GM12878 (cell line): Measurements from ENCODE around the gene KCND3. TPM values are rescaled to one million over a fixed set of nuclear protein-coding genes. Genes with fewer than 3 reads are reported as not detected.

Experiments used
- ATAC-seq: fragments of 200-7000 bp; cut with Tn5 transposase; 3 replicates; pipeline ENCODE4 v1.9.1; 2020; ENCODE audit warnings: mild to moderate bottlenecking, moderate library complexity
- BruUV-seq: library from RNA; stranded (reverse); fragments of 400-500 nt; replicated peaks from 2 replicates; lab custom pipeline; 2021; lab: Mats Ljungman, UMichigan
- CTCF ChIA-PET: fragments of 300-600 bp; sonication (Branson Sonifier 250); formaldehyde crosslinking; extraction: SDS; loops from one replicate; lab custom pipeline; 2021; ENCODE audit warnings: inconsistent platforms; lab: Yijun Ruan, JAX
- POLR2A ChIA-PET: fragments of 350-600 bp; formaldehyde crosslinking; extraction: SDS; loops from one replicate; lab custom pipeline; 2021; ENCODE audit warnings: inconsistent platforms; lab: Charles Lee
- RAD21 ChIA-PET: fragments of 300-600 bp; sonication (Branson Sonifier 250); formaldehyde crosslinking; loops from one replicate; lab custom pipeline; 2023; ENCODE audit warnings: antibody characterized with exemption; ENCODE audit not compliant: unreplicated experiment; lab: Charles Lee
- SMC1A ChIA-PET: fragments of 300-600 bp; sonication (Branson Sonifier 250); formaldehyde crosslinking; loops from one replicate; lab custom pipeline; 2023; ENCODE audit not compliant: unreplicated experiment, uncharacterized antibody; lab: Charles Lee
- DNase-seq: peaks from one replicate; pipeline ENCODE4 v3.0.0-alpha.2; 2011; ENCODE audit warnings: low read depth, low spot score
- FAIRE-seq: peaks from 3 replicates; lab custom pipeline; 2011; peaks lifted over from hg19 to GRCh38; lab: Jason Lieb, UNC
- H2AFZ ChIP-seq: 2 replicates; pipeline ENCODE4 v1.6.0; 2011; ENCODE audit warnings: low read depth, low read length, control low read depth; ENCODE audit not compliant: control insufficient read depth
- H3K27ac ChIP-seq: 2 replicates; pipeline ENCODE4 v1.5.1; 2011; ENCODE audit warnings: control low read depth; ENCODE audit not compliant: control insufficient read depth, insufficient read depth
- H3K27me3 ChIP-seq, 2 experiments: replicated peaks in 1 of 2; 2 replicates each; pipeline versions ENCODE4 v1.6.0 to v1.6.1; 2011; ENCODE audit warnings: low read length in 1 of 2; ENCODE audit not compliant: control insufficient read depth in 2 of 2, insufficient read depth in 2 of 2
- H3K36me3 ChIP-seq, 2 experiments: 2 replicates each; pipeline ENCODE4 v1.5.1; 2011; ENCODE audit warnings: low read length in 1 of 2; ENCODE audit not compliant: control insufficient read depth in 2 of 2, insufficient read depth in 2 of 2
- H3K4me1 ChIP-seq: 2 replicates; pipeline ENCODE4 v1.6.1; 2011; ENCODE audit warnings: mild to moderate bottlenecking, low read length, moderate library complexity, mixed read lengths; ENCODE audit not compliant: control insufficient read depth, insufficient read depth
- H3K4me2 ChIP-seq: 2 replicates; pipeline ENCODE4 v1.6.0; 2011; ENCODE audit warnings: control low read depth; ENCODE audit not compliant: control insufficient read depth, insufficient read depth
- H3K4me3 ChIP-seq: fragments of 200-600 bp; sonication (generic); 2 replicates; pipeline ENCODE4 v1.5.1; 2016
- H3K79me2 ChIP-seq: 2 replicates; pipeline ENCODE4 v1.6.0; 2011; ENCODE audit warnings: low read length; ENCODE audit not compliant: control insufficient read depth, insufficient read depth
- H3K9ac ChIP-seq: 2 replicates; pipeline ENCODE4 v1.8.0; 2011; ENCODE audit warnings: low read length, control low read depth, mixed read lengths; ENCODE audit not compliant: control insufficient read depth, insufficient read depth
- H3K9me3 ChIP-seq: replicated peaks from 3 replicates; pipeline ENCODE4 v1.5.1; 2011; ENCODE audit warnings: mild to moderate bottlenecking, low read length; ENCODE audit not compliant: control insufficient read depth, insufficient read depth
- H4K20me1 ChIP-seq: 2 replicates; pipeline ENCODE4 v1.6.0; 2011; ENCODE audit not compliant: control insufficient read depth, insufficient read depth
- ASH2L ChIP-seq: fragments of 300-600, 200-600 bp; sonication (generic); IDR thresholded peaks from 2 replicates; pipeline ENCODE4 v1.6.1; 2017; ENCODE audit warnings: low read depth, mild to moderate bottlenecking, borderline replicate concordance
- BCL11A ChIP-seq: IDR thresholded peaks from 2 replicates; pipeline ENCODE4 v1.6.1; 2011; ENCODE audit warnings: low read depth, low read length
- CREB1 ChIP-seq: IDR thresholded peaks from 2 replicates; pipeline ENCODE4 v1.6.1; 2012; ENCODE audit warnings: low read depth, mild to moderate bottlenecking, inconsistent platforms
- GABPA ChIP-seq: IDR thresholded peaks from 2 replicates; pipeline ENCODE4 v1.6.1; 2014; ENCODE audit warnings: antibody characterized with exemption, low read depth, mild to moderate bottlenecking, inconsistent platforms
- NBN ChIP-seq: fragments of 450-650 bp; IDR thresholded peaks from 2 replicates; pipeline ENCODE4 v1.6.1; 2016
- RAD51 ChIP-seq: fragments of 450-650 bp; IDR thresholded peaks from 2 replicates; pipeline ENCODE4 v1.6.1; 2016; ENCODE audit warnings: moderate library complexity, mild to moderate bottlenecking, inconsistent platforms
- SIX5 ChIP-seq: IDR thresholded peaks from 2 replicates; pipeline ENCODE4 v1.6.1; 2011; ENCODE audit warnings: mild to moderate bottlenecking, low read depth, low read length, moderate library complexity; ENCODE audit not compliant: severe bottlenecking
- SPI1 ChIP-seq: IDR thresholded peaks from 2 replicates; pipeline ENCODE4 v1.6.1; 2011; ENCODE audit warnings: low read depth, mild to moderate bottlenecking, low read length, moderate library complexity, borderline replicate concordance; ENCODE audit not compliant: insufficient read depth
- SRF ChIP-seq, 2 experiments: IDR thresholded peaks; 2 replicates each; pipeline ENCODE4 v1.6.1; 2011; ENCODE audit warnings: low read depth in 2 of 2, low read length in 2 of 2, mild to moderate bottlenecking in 1 of 2, moderate library complexity in 1 of 2
- STAT1 ChIP-seq: fragments of 450-650 bp; conservative IDR thresholded peaks from 2 replicates; pipeline ENCODE4 v1.6.1; 2014; ENCODE audit warnings: antibody characterized with exemption, mild to moderate bottlenecking
- TCF12 ChIP-seq: IDR thresholded peaks from 2 replicates; pipeline ENCODE4 v1.6.1; 2011; ENCODE audit warnings: low read depth, mild to moderate bottlenecking, low read length
- YY1 ChIP-seq: IDR thresholded peaks from 2 replicates; pipeline ENCODE4 v1.6.1; 2011; ENCODE audit warnings: low read depth, mild to moderate bottlenecking, low read length
- ZNF217 ChIP-seq: fragments of 450-650 bp; IDR thresholded peaks from 2 replicates; pipeline ENCODE4 v1.6.1; 2017; ENCODE audit warnings: antibody characterized with exemption, mild to moderate bottlenecking
- WGBS: methylation state at CpG from one replicate; pipeline ENCODE4 v1.1.6; 2016; ENCODE audit warnings: low lambda C conversion rate; ENCODE audit not compliant: insufficient replicate concordance, insufficient coverage; ENCODE audit errors: missing lambda C conversion rate; 5-methylcytosine and 5-hydroxymethylcytosine counted together
- in situ Hi-C: fragments of 300-500 bp; cut with MboI; formaldehyde crosslinking; loops from 9 replicates; pipeline ENCODE4 v1.14.3; 2018; ENCODE audit warnings: mixed read lengths
- intact Hi-C: fragments of 100-400 bp; cut with micrococcal nuclease; formaldehyde crosslinking; loops from one replicate; pipeline ENCODE4 v1.14.2; 2022; ENCODE audit not compliant: unreplicated experiment
- polyA plus RNA-seq, 11 experiments: library from polyadenylated mRNA; depleted of rRNA in 4 of 11; unstranded in 6 of 11; stranded (reverse) in 5 of 11; fragments of >200 nt; fragmentation: Nextera tagmentation in 4 of 11; fragmentation: Illumina TruSeq in 1 of 11; extraction: Ambion mirVana in 4 of 11; extraction: Trizol in 1 of 11; gene quantifications; 1 replicate in 1 of 11; 2 replicates in 10 of 11; pipeline versions ENCODE4 v1.2.1 to v1.2.3, GENCODE V29; 2011 to 2016; ENCODE audit warnings: inconsistent platforms in 2 of 11, missing spikeins in 2 of 11, low read depth in 1 of 11
- total RNA-seq, 4 experiments: library from RNA; depleted of rRNA in 3 of 4; stranded (reverse); fragments of >200 nt in 3 of 4; fragmentation: Illumina TruSeq in 1 of 4; extraction: Trizol in 1 of 4; gene quantifications; 2 replicates each; pipeline versions ENCODE4 v1.2.1 to v1.2.3, GENCODE V29; 2013 to 2021
- TF ChIP-seq, protein P1 (sequence below): fragments of 450-650 bp; IDR thresholded peaks from 2 replicates; pipeline ENCODE4 v1.6.1; 2017; ENCODE audit warnings: antibody characterized with exemption, mild to moderate bottlenecking, moderate library complexity
- TF ChIP-seq, protein P2 (sequence below): fragments of 450-650 bp; IDR thresholded peaks from 2 replicates; pipeline ENCODE4 v1.6.1; 2017; ENCODE audit warnings: low read depth, mild to moderate bottlenecking, moderate library complexity

The KCND3 gene
- total and polyA plus RNA-seq, 10 of the 15 experiments (the other 5 are each of a cell fraction or from before 2014, with no cell fraction given): 0.02 TPM; not detected in 9

DNA sequence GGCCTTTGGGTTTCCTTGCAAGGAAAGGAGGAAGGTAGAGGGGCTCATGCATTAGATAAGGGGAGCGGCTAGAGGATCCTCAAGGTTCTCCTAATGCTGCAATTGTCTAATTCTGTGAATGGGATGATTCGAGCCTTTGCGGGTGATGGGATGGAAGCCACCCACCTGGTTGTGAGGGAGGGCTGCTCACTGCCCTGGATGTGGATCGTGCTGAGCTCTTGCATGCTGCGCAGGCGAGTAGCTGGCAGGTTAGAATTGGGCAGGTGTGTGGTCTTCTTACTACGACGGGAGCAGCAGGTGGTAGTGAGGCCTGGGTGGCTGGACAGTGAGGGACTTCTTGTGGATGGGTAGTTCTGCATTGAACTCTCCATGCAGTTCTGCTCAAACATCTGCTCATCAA, 212.6 kb downstream of the KCND3 start (continued):
- TF ChIP-seq TCF12: no peak

DNA sequence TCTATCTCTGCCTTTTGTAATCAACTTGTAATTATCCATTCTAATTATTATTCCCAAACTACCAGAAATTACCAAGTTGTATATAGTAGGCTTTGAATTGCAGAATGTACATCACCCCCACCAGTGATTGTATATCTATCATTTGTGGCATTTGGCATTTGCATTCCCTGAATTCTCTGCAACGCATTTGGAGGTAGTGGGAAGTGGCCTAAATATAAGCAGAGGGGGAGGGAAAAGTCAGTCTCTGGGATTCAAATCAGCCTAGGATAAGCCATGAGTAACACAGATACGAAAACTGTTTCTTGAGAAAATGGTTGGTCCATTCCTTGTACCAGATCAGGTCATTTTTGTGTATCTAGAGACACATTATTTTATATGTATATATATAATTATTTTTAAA, 213.1 kb downstream of the KCND3 start:
- RAD21 ChIA-PET: no interaction called here
- no peaks in the 10 kb centered on the region for H3K79me2 ChIP-seq
- H3K4me1 ChIP-seq: no peaks in the 10 kb centered on the region
- 22% methylated on average over 2 of the region's 2 CpGs for WGBS
- H3K27ac ChIP-seq: no peak overlapping the region
- intact Hi-C loops: no loop called here
- TF ChIP-seq ZNF217 (no peak), BCL11A (no peak), RAD51 (no peak), CREB1 (no peak), YY1 (no peak), ASH2L (no peak), NBN (no peak), STAT1 (no peak), SPI1 (no peak), SIX5 (no peak), SRF (IDR thresholded peaks at IDR 0.05; ENCODE audit: low read depth in 2 of 2, low read length in 2 of 2) (no peak), GABPA (no peak)
- TF ChIP-seq, protein P1, sequence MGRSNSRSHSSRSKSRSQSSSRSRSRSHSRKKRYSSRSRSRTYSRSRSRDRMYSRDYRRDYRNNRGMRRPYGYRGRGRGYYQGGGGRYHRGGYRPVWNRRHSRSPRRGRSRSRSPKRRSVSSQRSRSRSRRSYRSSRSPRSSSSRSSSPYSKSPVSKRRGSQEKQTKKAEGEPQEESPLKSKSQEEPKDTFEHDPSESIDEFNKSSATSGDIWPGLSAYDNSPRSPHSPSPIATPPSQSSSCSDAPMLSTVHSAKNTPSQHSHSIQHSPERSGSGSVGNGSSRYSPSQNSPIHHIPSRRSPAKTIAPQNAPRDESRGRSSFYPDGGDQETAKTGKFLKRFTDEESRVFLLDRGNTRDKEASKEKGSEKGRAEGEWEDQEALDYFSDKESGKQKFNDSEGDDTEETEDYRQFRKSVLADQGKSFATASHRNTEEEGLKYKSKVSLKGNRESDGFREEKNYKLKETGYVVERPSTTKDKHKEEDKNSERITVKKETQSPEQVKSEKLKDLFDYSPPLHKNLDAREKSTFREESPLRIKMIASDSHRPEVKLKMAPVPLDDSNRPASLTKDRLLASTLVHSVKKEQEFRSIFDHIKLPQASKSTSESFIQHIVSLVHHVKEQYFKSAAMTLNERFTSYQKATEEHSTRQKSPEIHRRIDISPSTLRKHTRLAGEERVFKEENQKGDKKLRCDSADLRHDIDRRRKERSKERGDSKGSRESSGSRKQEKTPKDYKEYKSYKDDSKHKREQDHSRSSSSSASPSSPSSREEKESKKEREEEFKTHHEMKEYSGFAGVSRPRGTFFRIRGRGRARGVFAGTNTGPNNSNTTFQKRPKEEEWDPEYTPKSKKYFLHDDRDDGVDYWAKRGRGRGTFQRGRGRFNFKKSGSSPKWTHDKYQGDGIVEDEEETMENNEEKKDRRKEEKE: no peak
- TF ChIP-seq, protein P2, sequence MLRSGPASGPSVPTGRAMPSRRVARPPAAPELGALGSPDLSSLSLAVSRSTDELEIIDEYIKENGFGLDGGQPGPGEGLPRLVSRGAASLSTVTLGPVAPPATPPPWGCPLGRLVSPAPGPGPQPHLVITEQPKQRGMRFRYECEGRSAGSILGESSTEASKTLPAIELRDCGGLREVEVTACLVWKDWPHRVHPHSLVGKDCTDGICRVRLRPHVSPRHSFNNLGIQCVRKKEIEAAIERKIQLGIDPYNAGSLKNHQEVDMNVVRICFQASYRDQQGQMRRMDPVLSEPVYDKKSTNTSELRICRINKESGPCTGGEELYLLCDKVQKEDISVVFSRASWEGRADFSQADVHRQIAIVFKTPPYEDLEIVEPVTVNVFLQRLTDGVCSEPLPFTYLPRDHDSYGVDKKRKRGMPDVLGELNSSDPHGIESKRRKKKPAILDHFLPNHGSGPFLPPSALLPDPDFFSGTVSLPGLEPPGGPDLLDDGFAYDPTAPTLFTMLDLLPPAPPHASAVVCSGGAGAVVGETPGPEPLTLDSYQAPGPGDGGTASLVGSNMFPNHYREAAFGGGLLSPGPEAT: no peak
- no peak overlapping the region for H3K4me2 ChIP-seq
- DNase-seq (no peak), FAIRE-seq (no peak), ATAC-seq (no peak)
- CTCF ChIA-PET: no interaction called here
- no peak overlapping the region for H2AFZ ChIP-seq
- no peak overlapping the region for H3K9ac ChIP-seq
- SMC1A ChIA-PET: interaction anchor here (0.6 kb wide), 1 partner anchor 16 kb away, joined by 3 read pairs; no protein-coding TSS in a partner anchor
- no peaks in the 10 kb centered on the region for H3K9me3 ChIP-seq
- in situ Hi-C loops: no loop called here
- no peaks in the 10 kb centered on the region for H3K36me3 ChIP-seq
- H3K4me3 ChIP-seq: no peak overlapping the region
- BruUV-seq: no TSS peak
- POLR2A ChIA-PET: no interaction called here
- H4K20me1 ChIP-seq: no peaks in the 10 kb centered on the region
- H3K27me3 ChIP-seq: no peaks in the 10 kb centered on the region; a peak in 1 of 4 replicates
